ENCODE measurements around the gene MYH9.

DNA sequence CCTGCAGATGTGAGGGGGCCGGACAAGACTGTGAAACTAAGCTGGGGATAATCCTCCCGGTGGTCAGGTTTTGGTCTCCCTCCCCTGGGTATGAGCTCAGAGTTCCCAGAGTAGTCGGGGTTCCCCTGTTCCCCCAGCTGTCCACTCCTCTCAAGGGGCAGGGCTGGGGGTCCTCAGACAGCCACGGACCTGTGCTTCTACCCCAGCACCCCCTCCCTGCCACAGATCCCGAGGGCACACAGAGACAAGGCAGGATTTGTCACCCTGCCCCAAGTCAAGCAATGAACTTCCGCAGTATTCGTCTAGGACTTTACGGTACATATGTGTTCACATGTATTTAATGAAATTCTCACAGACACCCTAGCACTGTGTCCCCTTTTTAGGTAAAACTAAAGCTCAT lies 89.6 kb downstream of the MYH9 start:
- TF ChIP-seq, protein P1, sequence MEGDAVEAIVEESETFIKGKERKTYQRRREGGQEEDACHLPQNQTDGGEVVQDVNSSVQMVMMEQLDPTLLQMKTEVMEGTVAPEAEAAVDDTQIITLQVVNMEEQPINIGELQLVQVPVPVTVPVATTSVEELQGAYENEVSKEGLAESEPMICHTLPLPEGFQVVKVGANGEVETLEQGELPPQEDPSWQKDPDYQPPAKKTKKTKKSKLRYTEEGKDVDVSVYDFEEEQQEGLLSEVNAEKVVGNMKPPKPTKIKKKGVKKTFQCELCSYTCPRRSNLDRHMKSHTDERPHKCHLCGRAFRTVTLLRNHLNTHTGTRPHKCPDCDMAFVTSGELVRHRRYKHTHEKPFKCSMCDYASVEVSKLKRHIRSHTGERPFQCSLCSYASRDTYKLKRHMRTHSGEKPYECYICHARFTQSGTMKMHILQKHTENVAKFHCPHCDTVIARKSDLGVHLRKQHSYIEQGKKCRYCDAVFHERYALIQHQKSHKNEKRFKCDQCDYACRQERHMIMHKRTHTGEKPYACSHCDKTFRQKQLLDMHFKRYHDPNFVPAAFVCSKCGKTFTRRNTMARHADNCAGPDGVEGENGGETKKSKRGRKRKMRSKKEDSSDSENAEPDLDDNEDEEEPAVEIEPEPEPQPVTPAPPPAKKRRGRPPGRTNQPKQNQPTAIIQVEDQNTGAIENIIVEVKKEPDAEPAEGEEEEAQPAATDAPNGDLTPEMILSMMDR (conservative IDR thresholded peaks at IDR 0.05 in 1 of 2, IDR thresholded peaks at IDR 0.05 in 1 of 2; ENCODE audit: extremely low read depth in 1 of 2, insufficient read depth in 1 of 2, low read depth in 1 of 2, low read length in 2 of 2) = no peak
- no peak for TF ChIP-seq EZH2 (IDR thresholded peaks at IDR 0.05; ENCODE audit: borderline replicate concordance, low read length)

Measured in mammary epithelial cell (primary cell).